Erythroblast (primary cell): ENCODE results near the gene CAPN11.

ENCODE experiments used
- DNase-seq, 2 experiments: peaks; one replicate each; lab custom pipeline; 2025; lab: John Stamatoyannopoulos, UW
- GATA1 ChIP-seq: IDR thresholded peaks from 2 replicates; pipeline ENCODE4 v1.6.1; 2011; ENCODE audit warnings: low read depth, mild to moderate bottlenecking, control low read depth, low read length, moderate library complexity
- POLR2A ChIP-seq: IDR thresholded peaks from 2 replicates; pipeline ENCODE4 v1.6.1; 2011; ENCODE audit warnings: mild to moderate bottlenecking, low read length

Gene CAPN11

GRCh38 chr6:44156494-44157151 lies 2.0 kb upstream of the CAPN11 start:
- DNase-seq: no peak
- TF ChIP-seq POLR2A (no peak), GATA1 (no peak)

- no peak for DNase-seq
- no peak for TF ChIP-seq POLR2A
- no peak for TF ChIP-seq GATA1
Measured at GRCh38 chr6:44157152-44157521, 1.5 kb upstream of the CAPN11 start.

GRCh38 chr6:44161997-44162338 lies 3.3 kb downstream of the CAPN11 start:
- TF ChIP-seq POLR2A (no peak), GATA1 (no peak)
- DNase-seq: no peak

- TF ChIP-seq GATA1 (no peak), POLR2A (no peak)
- DNase-seq: no peak
Measured at GRCh38 chr6:44162876-44163625, 4.4 kb downstream of the CAPN11 start.

- no peak for TF ChIP-seq POLR2A
- TF ChIP-seq GATA1: no peak
- no peak for DNase-seq
Measured at GRCh38 chr6:44166116-44166515, 7.5 kb downstream of the CAPN11 start.

GRCh38 chr6:44166591-44167184 lies 8.1 kb downstream of the CAPN11 start:
- no peak for DNase-seq
- TF ChIP-seq GATA1: no peak
- no peak for TF ChIP-seq POLR2A

- TF ChIP-seq POLR2A (no peak), GATA1 (no peak)
- no peak for DNase-seq
Measured at GRCh38 chr6:44167567-44167966, 8.9 kb downstream of the CAPN11 start.

- DNase-seq: no peak
- TF ChIP-seq POLR2A: no peak
- TF ChIP-seq GATA1: no peak
Measured at GRCh38 chr6:44169154-44169553, 10.5 kb downstream of the CAPN11 start.

- peak in 1 of 2 experiments; percentile 18 for DNase-seq
Measured at GRCh38 chr6:44169886-44170570, 11.4 kb downstream of the CAPN11 start.

GRCh38 chr6:44171899-44172546 lies 13.4 kb downstream of the CAPN11 start:
- TF ChIP-seq POLR2A: no peak
- no peak for TF ChIP-seq GATA1
- DNase-seq: no peak

More at GRCh38 chr6:44169886-44170570, 11.4 kb downstream of the CAPN11 start:
- TF ChIP-seq POLR2A (no peak), GATA1 (no peak)

GRCh38 chr6:44172731-44173500 lies 14.3 kb downstream of the CAPN11 start:
- peak; percentile 77 to 87 for DNase-seq
- TF ChIP-seq GATA1 (no peak), POLR2A (no peak)

GRCh38 chr6:44176130-44176761 lies 17.6 kb downstream of the CAPN11 start:
- no peak for TF ChIP-seq GATA1
- TF ChIP-seq POLR2A: no peak
- DNase-seq: no peak
